ENCODE data around the gene MDH1B. TPM values are rescaled to one million over a fixed set of nuclear protein-coding genes. Genes with fewer than 3 reads are reported as not detected.

Gene MDH1B
- polyA plus RNA-seq, 2 of the 4 experiments (the other 2 are of a cell fraction) = 2.8 to 3.2 TPM

GRCh38 chr2:206693399-206694137 lies 71.6 kb downstream of the MDH1B start (continued):
- no peak for TF ChIP-seq E2F6 (IDR thresholded peaks at IDR 0.05; ENCODE audit: borderline replicate concordance, low read depth)
- TF ChIP-seq POLR2A (IDR thresholded peaks at IDR 0.05; ENCODE audit: low read length) = no peak
- TF ChIP-seq PBX3 (IDR thresholded peaks at IDR 0.05) = no peak
- TF ChIP-seq CHD4 (IDR thresholded peaks at IDR 0.05; ENCODE audit: borderline replicate concordance) = no peak

- ChIA-PET POLR2A (no interaction called here), CTCF (no interaction called here)
- no peak for DNase-seq (ENCODE audit: low read depth in 1 of 2, low spot score in 1 of 2)
- TF ChIP-seq TP53 (CRISPR knock-in tag; IDR thresholded peaks at IDR 0.05) = no peak
- TF ChIP-seq PHF8 (IDR thresholded peaks at IDR 0.05; ENCODE audit: borderline replicate concordance, low read depth) = no peak
- TF ChIP-seq POLR2AphosphoS2 (conservative IDR thresholded peaks at IDR 0.05; ENCODE audit: low read length) = no peak
- TF ChIP-seq HDAC2 (IDR thresholded peaks at IDR 0.05) = no peak
- ATAC-seq = peak in 1 of 2 experiments; percentile 29; a peak in 1 of 6 replicates
- H3K4me2 ChIP-seq = no peak overlapping the region
- no peak for FAIRE-seq
- WGBS (ENCODE audit: missing lambda C conversion rate) = 48% methylated on average over 7 of the region's 7 CpGs
- H3K4me3 ChIP-seq = no peak overlapping the region
- no peak overlapping the region for H3K27ac ChIP-seq
- no peaks in the 10 kb centered on the region for H3K4me1 ChIP-seq
- H3K9me3 ChIP-seq = no peaks in the 10 kb centered on the region
Observed at GRCh38 chr2:206692971-206693370, 72.2 kb downstream of the MDH1B start.

GRCh38 chr2:206688990-206689389 lies 76.1 kb downstream of the MDH1B start:
- CTCF ChIA-PET = interaction anchor here (1.2 kb wide), 1 partner anchor 112 kb away, joined by 4 read pairs; no protein-coding TSS in a partner anchor
- FAIRE-seq = no peak

GRCh38 chr2:206688453-206688852 lies 76.7 kb downstream of the MDH1B start:
- FAIRE-seq = no peak
- POLR2A ChIA-PET = no interaction called here
- H3K9me3 ChIP-seq = no peaks in the 10 kb centered on the region
- no peak overlapping the region for H3K27ac ChIP-seq
- WGBS (ENCODE audit: missing lambda C conversion rate) = 3% methylated on average over 2 of the region's 2 CpGs
- TF ChIP-seq MAFK (IDR thresholded peaks at IDR 0.05; ENCODE audit: partially characterized antibody) (peak; percentile 57), CHD2 (IDR thresholded peaks at IDR 0.05; ENCODE audit: low read length, partially characterized antibody) (no peak)
- H3K4me1 ChIP-seq = no peaks in the 10 kb centered on the region
- no peak overlapping the region for H3K4me2 ChIP-seq
- no peak for ATAC-seq
- no peak for DNase-seq (ENCODE audit: low read depth in 1 of 2, low spot score in 1 of 2)
- H3K4me3 ChIP-seq = no peak overlapping the region
- CTCF ChIA-PET = interaction anchor here (1.2 kb wide), 1 partner anchor 112 kb away, joined by 4 read pairs; no protein-coding TSS in a partner anchor

More at GRCh38 chr2:206688990-206689389, 76.1 kb downstream of the MDH1B start:
- Histone ChIP-seq H3K27ac (no peak overlapping the region), H3K4me2 (no peak overlapping the region), H3K4me1 (no peaks in the 10 kb centered on the region), H3K4me3 (no peak overlapping the region), H3K9me3 (no peaks in the 10 kb centered on the region)
- no peak for DNase-seq (ENCODE audit: low read depth in 1 of 2, low spot score in 1 of 2)
- TF ChIP-seq KDM5A (IDR thresholded peaks at IDR 0.05) (no peak), HOXB13 (CRISPR knock-in tag; IDR thresholded peaks at IDR 0.05; ENCODE audit: low read depth) (no peak), CTCF (IDR thresholded peaks at IDR 0.05) (no peak), FOSB (CRISPR knock-in tag; IDR thresholded peaks at IDR 0.05) (no peak)
- POLR2A ChIA-PET = no interaction called here
- 5% methylated on average over 1 of the region's 1 CpG for WGBS (ENCODE audit: missing lambda C conversion rate)
- ATAC-seq = no peak

Small RNAs within 50 kb of the gene (small RNA-seq; reads per million reads assigned to genes)
- gene MIR3130-2 (0 reads per million in 6 experiments), gene RF00019 (0 reads per million in 6 experiments)

Other genes starting within 250 kb of the MDH1B start
- not detected in 2 replicates for gene FAM237A, start 122.8 kb downstream of the MDH1B start, polyA plus RNA-seq (2011; rRNA removed)
- not detected in 3 replicates for gene FAM237A, start 122.8 kb downstream of the MDH1B start, polyA plus RNA-seq (2017; fragmentation: RNase III; extraction: RNeasy Plus Mini Kit Qiagen cat#74134 plus additional on column Dnase treatment)
- gene DYTN, start 46.9 kb downstream of the MDH1B start, polyA plus RNA-seq (2011; rRNA removed) = not detected in 2 replicates
- gene DYTN, start 46.9 kb downstream of the MDH1B start, polyA plus RNA-seq (2017; fragmentation: RNase III; extraction: RNeasy Plus Mini Kit Qiagen cat#74134 plus additional on column Dnase treatment) = not detected in 3 replicates
- gene FASTKD2, start 278 bp upstream of the MDH1B start, polyA plus RNA-seq (2011; rRNA removed) = 56.9 and 60.1 TPM in 2 replicates
- 35.5 to 39.1 TPM (median 37.6 TPM) in 3 replicates for gene FASTKD2, start 278 bp upstream of the MDH1B start, polyA plus RNA-seq (2017; fragmentation: RNase III; extraction: RNeasy Plus Mini Kit Qiagen cat#74134 plus additional on column Dnase treatment)
- gene CPO, start 174.2 kb upstream of the MDH1B start, polyA plus RNA-seq (2011; rRNA removed) = 0.09 and 0.15 TPM in 2 replicates
- 0.13 to 0.18 TPM (median 0.14 TPM) in 3 replicates for gene CPO, start 174.2 kb upstream of the MDH1B start, polyA plus RNA-seq (2017; fragmentation: RNase III; extraction: RNeasy Plus Mini Kit Qiagen cat#74134 plus additional on column Dnase treatment)

All from A549 (cell line).